Astrocyte of the spinal cord (primary cell): ENCODE results near the gene SND1.

Experiments
- DNase-seq: peaks from one replicate; pipeline ENCODE4 v3.0.0; 2011; ENCODE audit warnings: low read depth, low spot score
- H3K4me3 ChIP-seq: 2 replicates; pipeline ENCODE4 v1.5.1; 2011; ENCODE audit warnings: low read depth, mild to moderate bottlenecking, low read length, moderate library complexity
- CTCF ChIP-seq: IDR thresholded peaks from 2 replicates; pipeline ENCODE4 v1.5.1; 2012; ENCODE audit warnings: low read depth, mild to moderate bottlenecking, low read length, inconsistent platforms
- in situ Hi-C: cut with HindIII; loops from 2 replicates; pipeline ENCODE4 v1.10.0; 2017; ENCODE audit warnings: low sequenced_read_pairs

The SND1 gene

GRCh38 chr7:127885222-127885772 is 233.3 kb downstream of the SND1 start:
- no peak overlapping the region for H3K4me3 ChIP-seq
- no peak for DNase-seq
- in situ Hi-C loops: no loop called here
- no peak for TF ChIP-seq CTCF

GRCh38 chr7:127885843-127886242 is 233.8 kb downstream of the SND1 start:
- no peak for TF ChIP-seq CTCF
- no peak overlapping the region for H3K4me3 ChIP-seq
- in situ Hi-C loops: no loop called here
- DNase-seq: peak; percentile 66

- no peak for DNase-seq
- H3K4me3 ChIP-seq: no peak overlapping the region
- in situ Hi-C loops: no loop called here
- no peak for TF ChIP-seq CTCF
These were observed 234.3 kb downstream of the SND1 start for GRCh38 chr7:127886248-127886647.

GRCh38 chr7:127887096-127887495 is 235.1 kb downstream of the SND1 start:
- no peak overlapping the region for H3K4me3 ChIP-seq
- in situ Hi-C loops: no loop called here
- DNase-seq: no peak
- TF ChIP-seq CTCF: no peak

- no peak overlapping the region for H3K4me3 ChIP-seq
- TF ChIP-seq CTCF: no peak
- DNase-seq: no peak
- in situ Hi-C loops: no loop called here
These were observed 235.6 kb downstream of the SND1 start for GRCh38 chr7:127887631-127888030.

- no peak overlapping the region for H3K4me3 ChIP-seq
- no peak for TF ChIP-seq CTCF
- DNase-seq: no peak
- in situ Hi-C loops: no loop called here
These were observed 236.4 kb downstream of the SND1 start for GRCh38 chr7:127888411-127888810.

GRCh38 chr7:127888825-127889224 is 236.8 kb downstream of the SND1 start:
- H3K4me3 ChIP-seq: no peak overlapping the region
- no peak for TF ChIP-seq CTCF
- in situ Hi-C loops: no loop called here
- no peak for DNase-seq
